CD4-positive, alpha-beta T cell treated with Interleukin-4 for 1 hour (primary cell): ENCODE measurements around the gene ZNF200.

Experiments used
- DNase-seq, 2 donors: peaks; one replicate each; pipeline ENCODE4 v3.0.0-alpha.2; 2020 to 2022

ZNF200 gene

DNA sequence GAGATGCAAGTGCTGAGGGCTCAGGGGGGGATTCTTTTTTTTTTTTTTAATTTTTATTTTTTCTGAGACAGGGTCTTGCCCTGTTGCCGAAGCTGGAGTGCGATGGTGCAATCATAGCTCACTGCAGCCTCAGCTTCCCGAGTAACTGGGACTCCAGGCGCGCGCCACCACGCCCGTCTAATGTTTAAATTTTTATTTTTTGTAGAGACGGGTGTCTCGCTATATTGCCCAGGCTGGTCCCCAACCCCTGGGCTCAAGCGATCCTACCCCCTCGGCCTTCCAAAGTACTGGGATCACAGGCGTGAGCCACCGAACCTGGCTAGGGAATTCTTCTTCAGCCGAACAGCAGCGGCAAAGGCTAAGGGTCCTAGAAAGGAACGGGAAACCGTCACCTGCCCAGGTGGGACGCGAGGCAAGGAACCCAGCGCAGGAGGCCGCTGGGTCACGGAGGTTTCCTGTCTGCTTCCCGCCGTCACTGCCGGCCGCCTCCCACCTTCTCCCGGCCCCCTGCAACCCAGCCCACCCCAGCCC lies 60.3 kb downstream of the ZNF200 start:
- DNase-seq, result no peak

DNA sequence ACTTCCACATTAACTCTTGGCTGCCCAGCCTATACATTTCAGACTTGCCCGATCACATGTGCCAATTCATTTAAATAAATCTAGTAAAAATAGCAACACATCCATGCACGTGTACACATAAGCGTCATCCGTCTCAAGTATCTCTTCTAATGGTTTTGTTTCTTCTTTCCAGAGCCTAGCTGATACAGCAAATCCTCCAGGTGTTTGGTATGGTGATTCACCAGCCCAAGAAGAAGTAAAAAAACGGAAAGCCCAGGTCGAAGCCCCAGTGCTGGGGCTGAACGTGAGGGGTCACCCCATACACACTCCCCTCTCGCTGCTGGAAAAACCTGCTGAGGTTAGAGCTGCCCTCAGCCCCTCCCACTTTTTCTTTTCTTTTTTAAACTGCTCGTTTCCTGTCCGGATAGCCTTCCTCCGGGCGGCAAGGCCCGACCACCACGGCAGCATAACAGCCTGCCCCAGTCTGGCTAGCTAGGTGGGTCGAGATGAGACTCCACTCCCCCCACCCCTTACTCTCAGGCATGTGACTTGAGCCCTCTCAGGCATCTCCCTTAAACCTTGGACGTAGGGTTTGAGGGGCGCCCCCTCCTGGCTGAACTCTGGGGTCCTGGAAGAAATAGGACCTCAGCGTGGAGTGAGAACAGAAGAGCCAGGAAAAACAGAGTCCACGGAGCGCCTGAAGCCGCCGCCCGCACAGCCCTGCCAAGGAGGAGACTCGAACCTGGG lies 60.9 kb downstream of the ZNF200 start:
- no peak for DNase-seq
